SK-N-SH treated with all-trans-retinoic acid at 6 μM for 48 hours (cell line): ENCODE data around the gene RTL1.

Experiments used
- ATAC-seq: fragments of 200-7000 bp; cut with Tn5 transposase; 3 replicates; pipeline ENCODE4 v1.9.1; 2020; ENCODE audit warnings: mild to moderate bottlenecking, moderate library complexity
- ARNTL ChIP-seq: fragments of 450-650 bp; formaldehyde crosslinking; IDR thresholded peaks from 2 replicates; pipeline ENCODE4 v1.5.0; 2020; ENCODE audit warnings: low read depth, mild to moderate bottlenecking, moderate library complexity, borderline replicate concordance
- BACH2 ChIP-seq: fragments of 250-450 bp; sonication (Bioruptor Pico); IDR thresholded peaks from 2 replicates; pipeline ENCODE4 v1.9.0; 2021; ENCODE audit warnings: mild to moderate bottlenecking, borderline replicate concordance
- CSDC2 ChIP-seq: fragments of 250-450 bp; sonication (Bioruptor Pico); IDR thresholded peaks from 2 replicates; pipeline ENCODE4 v1.5.0; 2020; ENCODE audit warnings: mild to moderate bottlenecking, moderate library complexity
- ESRRG ChIP-seq: fragments of 250-450 bp; sonication (Bioruptor Pico); IDR thresholded peaks from 2 replicates; pipeline ENCODE4 v1.6.1; 2021; ENCODE audit warnings: mild to moderate bottlenecking
- GLIS3 ChIP-seq: fragments of 250-450 bp; sonication (Bioruptor Pico); IDR thresholded peaks from 2 replicates; pipeline ENCODE4 v1.5.0; 2020; ENCODE audit warnings: mild to moderate bottlenecking, moderate library complexity
- ISL1 ChIP-seq: fragments of 250-450 bp; sonication (Bioruptor Pico); IDR thresholded peaks from 2 replicates; pipeline ENCODE4 v2.1.2; 2022; ENCODE audit warnings: mild to moderate bottlenecking, moderate library complexity
- OSR1 ChIP-seq: fragments of 250-450 bp; sonication (Bioruptor Pico); IDR thresholded peaks from 2 replicates; pipeline ENCODE4 v1.8.0; 2022; ENCODE audit warnings: moderate library complexity, mild to moderate bottlenecking, inconsistent platforms
- RARB ChIP-seq: fragments of 250-450 bp; sonication (Bioruptor Pico); IDR thresholded peaks from 2 replicates; pipeline ENCODE4 v1.8.0; 2021; ENCODE audit warnings: mild to moderate bottlenecking, moderate library complexity
- SNAI2 ChIP-seq: fragments of 250-450 bp; sonication (Bioruptor Pico); IDR thresholded peaks from 2 replicates; pipeline ENCODE4 v1.5.0; 2020; ENCODE audit warnings: mild to moderate bottlenecking, moderate library complexity
- TCF4 ChIP-seq: fragments of 250-450 bp; sonication (Bioruptor Pico); IDR thresholded peaks from 2 replicates; pipeline ENCODE4 v1.8.0; 2021; ENCODE audit warnings: mild to moderate bottlenecking, moderate library complexity, borderline replicate concordance
- TOX ChIP-seq: fragments of 250-450 bp; sonication (Bioruptor Pico); IDR thresholded peaks from 2 replicates; pipeline ENCODE4 v1.8.0; 2021; ENCODE audit warnings: mild to moderate bottlenecking, moderate library complexity, borderline replicate concordance
- ZC3H10 ChIP-seq: fragments of 250-450 bp; sonication (Bioruptor Pico); IDR thresholded peaks from 2 replicates; pipeline ENCODE4 v1.5.1; 2021; ENCODE audit warnings: mild to moderate bottlenecking, moderate library complexity
- ZFP3 ChIP-seq: fragments of 250-450 bp; sonication (Bioruptor Pico); IDR thresholded peaks from 2 replicates; pipeline ENCODE4 v1.5.0; 2020; ENCODE audit warnings: mild to moderate bottlenecking, moderate library complexity
- ZFP30 ChIP-seq: fragments of 450-650 bp; formaldehyde crosslinking; IDR thresholded peaks from 2 replicates; pipeline ENCODE4 v1.5.0; 2022; ENCODE audit warnings: mild to moderate bottlenecking, moderate library complexity
- ZNF565 ChIP-seq: fragments of 450-650 bp; formaldehyde crosslinking; conservative IDR thresholded peaks from 2 replicates; pipeline ENCODE4 v1.5.0; 2020; ENCODE audit warnings: low read depth, mild to moderate bottlenecking, moderate library complexity
- ZNF8 ChIP-seq: fragments of 450-650 bp; formaldehyde crosslinking; IDR thresholded peaks from 2 replicates; pipeline ENCODE4 v1.5.0; 2020; ENCODE audit warnings: mild to moderate bottlenecking, moderate library complexity
- TF ChIP-seq, protein P1 (sequence below): fragments of 250-450 bp; sonication (Bioruptor Pico); IDR thresholded peaks from 2 replicates; pipeline ENCODE4 v1.8.0; 2021; ENCODE audit warnings: low read depth, mild to moderate bottlenecking, moderate library complexity, borderline replicate concordance
- TF ChIP-seq, protein P2 (sequence below): fragments of 250-450 bp; sonication (Bioruptor Pico); IDR thresholded peaks from 2 replicates; pipeline ENCODE4 v1.5.0; 2020; ENCODE audit warnings: mild to moderate bottlenecking, moderate library complexity
- TF ChIP-seq, protein P3 (sequence below): fragments of 250-450 bp; sonication (Bioruptor Pico); IDR thresholded peaks from 2 replicates; pipeline ENCODE4 v1.5.1; 2020; ENCODE audit warnings: low read depth, mild to moderate bottlenecking, moderate library complexity
- TF ChIP-seq, protein P4 (sequence below): fragments of 250-450 bp; sonication (Bioruptor Pico); IDR thresholded peaks from 2 replicates; pipeline ENCODE4 v1.5.1; 2021; ENCODE audit warnings: mild to moderate bottlenecking, moderate library complexity

RTL1 gene

DNA sequence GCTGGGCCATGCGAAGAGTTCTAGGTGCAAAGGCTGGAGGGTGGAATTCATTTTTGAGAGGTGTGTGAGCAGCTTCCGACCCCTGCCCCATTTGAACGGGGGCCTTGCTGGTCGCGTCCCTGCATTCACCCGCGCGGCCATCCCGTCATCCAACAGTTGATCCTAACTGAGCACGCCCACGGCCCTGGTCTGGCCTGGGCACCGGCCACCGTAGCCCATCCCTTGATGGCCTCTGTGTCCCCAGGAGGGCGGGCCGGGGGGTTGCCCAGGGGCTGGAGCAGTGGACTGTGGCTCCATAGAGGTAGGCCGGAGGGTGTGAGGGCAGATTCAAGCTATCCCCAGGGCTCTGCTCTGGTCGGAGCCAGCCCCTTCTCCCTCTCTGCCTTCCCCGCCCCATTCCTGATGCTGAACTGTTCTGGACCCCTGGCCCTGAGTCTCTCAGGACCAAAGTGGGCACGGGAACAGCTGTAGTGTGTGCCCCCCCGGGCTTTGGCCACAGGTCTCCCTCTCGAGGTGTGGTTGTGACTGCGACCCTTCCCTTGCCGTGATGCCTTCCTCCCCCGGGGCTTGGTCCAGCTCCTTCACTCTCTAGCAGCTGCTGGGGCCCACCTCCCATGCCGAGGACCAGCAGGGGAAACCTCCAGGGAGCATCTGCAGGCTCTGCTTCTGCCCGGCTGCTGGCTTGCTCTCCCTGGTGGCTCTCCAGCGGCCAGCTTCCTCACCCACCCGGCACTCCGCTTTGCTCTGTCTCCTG, 68.6 kb downstream of the RTL1 start:
- ATAC-seq: no peak

DNA sequence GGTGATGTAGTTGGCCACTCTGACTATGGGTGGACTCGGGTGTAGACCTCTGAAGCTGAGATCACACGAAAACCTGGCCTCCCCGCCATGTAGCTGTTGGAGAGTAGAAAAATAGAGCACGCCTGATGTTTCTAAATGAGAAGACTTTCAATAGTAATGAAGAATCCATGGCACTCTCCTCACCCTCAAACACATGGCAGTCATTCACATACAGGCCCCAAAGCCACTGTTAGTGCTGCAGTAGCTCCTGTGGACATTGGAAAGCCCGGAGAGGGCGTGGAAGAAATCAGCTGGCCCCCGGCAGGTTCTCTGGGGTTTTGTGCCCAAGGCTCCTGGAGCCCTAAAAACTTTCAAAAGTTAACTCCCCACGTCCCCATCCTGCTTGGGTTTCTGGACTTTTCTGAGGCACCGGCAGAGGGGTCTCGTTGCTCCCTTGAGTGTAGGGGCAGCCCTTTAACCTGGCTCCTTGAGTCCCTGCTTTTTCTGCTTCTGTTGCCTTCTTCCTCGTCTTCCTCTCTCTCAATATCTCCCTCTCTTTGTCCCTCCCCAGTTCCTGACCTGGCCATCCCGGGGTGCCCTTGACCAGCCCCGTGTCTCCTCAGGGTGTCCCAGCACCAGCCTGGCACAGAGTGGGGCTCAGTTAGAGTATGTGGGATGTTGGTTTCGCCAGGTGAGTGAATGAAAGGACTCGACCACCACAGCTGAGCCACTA, 69.3 kb downstream of the RTL1 start:
- TF ChIP-seq GLIS3 (no peak), ZFP30 (CRISPR knock-in tag) (no peak), TCF4 (CRISPR knock-in tag) (no peak)
- no peak for ATAC-seq

More for the DNA sequence above, 68.6 kb downstream of the RTL1 start:
- TF ChIP-seq ARNTL (CRISPR knock-in tag) (no peak), OSR1 (CRISPR knock-in tag) (no peak), ISL1 (CRISPR knock-in tag) (no peak), ZNF565 (CRISPR knock-in tag) (no peak), CSDC2 (no peak), BACH2 (no peak), ESRRG (CRISPR knock-in tag) (no peak), SNAI2 (CRISPR knock-in tag) (no peak), TOX (CRISPR knock-in tag) (no peak), ZFP3 (CRISPR knock-in tag) (no peak), ZC3H10 (CRISPR knock-in tag) (no peak)
- TF ChIP-seq, protein P1, sequence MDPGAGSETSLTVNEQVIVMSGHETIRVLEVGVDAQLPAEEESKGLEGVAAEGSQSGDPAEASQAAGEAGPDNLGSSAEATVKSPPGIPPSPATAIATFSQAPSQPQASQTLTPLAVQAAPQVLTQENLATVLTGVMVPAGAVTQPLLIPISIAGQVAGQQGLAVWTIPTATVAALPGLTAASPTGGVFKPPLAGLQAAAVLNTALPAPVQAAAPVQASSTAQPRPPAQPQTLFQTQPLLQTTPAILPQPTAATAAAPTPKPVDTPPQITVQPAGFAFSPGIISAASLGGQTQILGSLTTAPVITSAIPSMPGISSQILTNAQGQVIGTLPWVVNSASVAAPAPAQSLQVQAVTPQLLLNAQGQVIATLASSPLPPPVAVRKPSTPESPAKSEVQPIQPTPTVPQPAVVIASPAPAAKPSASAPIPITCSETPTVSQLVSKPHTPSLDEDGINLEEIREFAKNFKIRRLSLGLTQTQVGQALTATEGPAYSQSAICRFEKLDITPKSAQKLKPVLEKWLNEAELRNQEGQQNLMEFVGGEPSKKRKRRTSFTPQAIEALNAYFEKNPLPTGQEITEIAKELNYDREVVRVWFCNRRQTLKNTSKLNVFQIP (CRISPR knock-in tag): no peak
- TF ChIP-seq, protein P2, sequence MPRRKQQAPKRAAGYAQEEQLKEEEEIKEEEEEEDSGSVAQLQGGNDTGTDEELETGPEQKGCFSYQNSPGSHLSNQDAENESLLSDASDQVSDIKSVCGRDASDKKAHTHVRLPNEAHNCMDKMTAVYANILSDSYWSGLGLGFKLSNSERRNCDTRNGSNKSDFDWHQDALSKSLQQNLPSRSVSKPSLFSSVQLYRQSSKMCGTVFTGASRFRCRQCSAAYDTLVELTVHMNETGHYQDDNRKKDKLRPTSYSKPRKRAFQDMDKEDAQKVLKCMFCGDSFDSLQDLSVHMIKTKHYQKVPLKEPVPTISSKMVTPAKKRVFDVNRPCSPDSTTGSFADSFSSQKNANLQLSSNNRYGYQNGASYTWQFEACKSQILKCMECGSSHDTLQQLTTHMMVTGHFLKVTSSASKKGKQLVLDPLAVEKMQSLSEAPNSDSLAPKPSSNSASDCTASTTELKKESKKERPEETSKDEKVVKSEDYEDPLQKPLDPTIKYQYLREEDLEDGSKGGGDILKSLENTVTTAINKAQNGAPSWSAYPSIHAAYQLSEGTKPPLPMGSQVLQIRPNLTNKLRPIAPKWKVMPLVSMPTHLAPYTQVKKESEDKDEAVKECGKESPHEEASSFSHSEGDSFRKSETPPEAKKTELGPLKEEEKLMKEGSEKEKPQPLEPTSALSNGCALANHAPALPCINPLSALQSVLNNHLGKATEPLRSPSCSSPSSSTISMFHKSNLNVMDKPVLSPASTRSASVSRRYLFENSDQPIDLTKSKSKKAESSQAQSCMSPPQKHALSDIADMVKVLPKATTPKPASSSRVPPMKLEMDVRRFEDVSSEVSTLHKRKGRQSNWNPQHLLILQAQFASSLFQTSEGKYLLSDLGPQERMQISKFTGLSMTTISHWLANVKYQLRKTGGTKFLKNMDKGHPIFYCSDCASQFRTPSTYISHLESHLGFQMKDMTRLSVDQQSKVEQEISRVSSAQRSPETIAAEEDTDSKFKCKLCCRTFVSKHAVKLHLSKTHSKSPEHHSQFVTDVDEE: no peak
- TF ChIP-seq, protein P3, sequence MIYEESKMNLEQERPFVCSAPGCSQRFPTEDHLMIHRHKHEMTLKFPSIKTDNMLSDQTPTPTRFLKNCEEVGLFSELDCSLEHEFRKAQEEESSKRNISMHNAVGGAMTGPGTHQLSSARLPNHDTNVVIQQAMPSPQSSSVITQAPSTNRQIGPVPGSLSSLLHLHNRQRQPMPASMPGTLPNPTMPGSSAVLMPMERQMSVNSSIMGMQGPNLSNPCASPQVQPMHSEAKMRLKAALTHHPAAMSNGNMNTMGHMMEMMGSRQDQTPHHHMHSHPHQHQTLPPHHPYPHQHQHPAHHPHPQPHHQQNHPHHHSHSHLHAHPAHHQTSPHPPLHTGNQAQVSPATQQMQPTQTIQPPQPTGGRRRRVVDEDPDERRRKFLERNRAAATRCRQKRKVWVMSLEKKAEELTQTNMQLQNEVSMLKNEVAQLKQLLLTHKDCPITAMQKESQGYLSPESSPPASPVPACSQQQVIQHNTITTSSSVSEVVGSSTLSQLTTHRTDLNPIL (CRISPR knock-in tag): no peak

DNA sequence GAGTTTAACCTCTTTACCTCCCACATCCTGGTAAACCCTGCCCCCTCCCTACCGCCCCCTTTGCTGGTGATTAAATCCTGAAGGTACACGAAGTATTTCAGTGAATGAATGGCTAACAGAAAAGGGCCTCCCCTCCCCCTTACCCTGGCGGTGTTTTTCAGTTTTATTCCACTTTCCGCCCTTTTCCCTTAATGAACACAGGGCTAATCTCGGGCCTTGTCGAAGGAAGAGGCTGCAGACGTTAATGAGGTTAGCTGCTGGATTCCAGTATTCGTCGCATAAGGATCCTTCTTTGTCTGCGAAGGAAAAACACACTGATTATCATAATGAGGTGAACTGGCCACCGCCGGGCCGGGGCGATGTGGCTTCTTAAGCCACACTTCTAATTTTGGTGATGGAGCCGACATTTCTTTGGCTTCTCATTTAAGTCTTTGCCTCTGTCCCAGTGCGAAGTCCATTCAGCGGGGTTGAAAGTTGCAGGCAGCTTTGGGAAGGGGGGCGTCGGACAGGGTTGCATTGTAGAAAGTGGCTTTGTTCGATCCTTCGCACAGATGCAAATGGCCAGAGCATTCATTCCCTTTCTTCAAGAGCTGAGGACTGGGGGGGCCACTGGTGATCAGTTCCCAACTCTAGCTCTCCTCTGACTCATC, 71.1 kb downstream of the RTL1 start:
- no peak for ATAC-seq
- TF ChIP-seq ZNF8 (no peak), ZC3H10 (CRISPR knock-in tag) (no peak), BACH2 (no peak), ESRRG (CRISPR knock-in tag) (no peak), ZNF565 (CRISPR knock-in tag) (no peak), ZFP30 (CRISPR knock-in tag) (no peak), ZFP3 (CRISPR knock-in tag) (no peak), OSR1 (CRISPR knock-in tag) (no peak), SNAI2 (CRISPR knock-in tag) (no peak), TOX (CRISPR knock-in tag) (no peak), RARB (no peak), ARNTL (CRISPR knock-in tag) (no peak), TCF4 (CRISPR knock-in tag) (no peak)
- TF ChIP-seq, protein P4, sequence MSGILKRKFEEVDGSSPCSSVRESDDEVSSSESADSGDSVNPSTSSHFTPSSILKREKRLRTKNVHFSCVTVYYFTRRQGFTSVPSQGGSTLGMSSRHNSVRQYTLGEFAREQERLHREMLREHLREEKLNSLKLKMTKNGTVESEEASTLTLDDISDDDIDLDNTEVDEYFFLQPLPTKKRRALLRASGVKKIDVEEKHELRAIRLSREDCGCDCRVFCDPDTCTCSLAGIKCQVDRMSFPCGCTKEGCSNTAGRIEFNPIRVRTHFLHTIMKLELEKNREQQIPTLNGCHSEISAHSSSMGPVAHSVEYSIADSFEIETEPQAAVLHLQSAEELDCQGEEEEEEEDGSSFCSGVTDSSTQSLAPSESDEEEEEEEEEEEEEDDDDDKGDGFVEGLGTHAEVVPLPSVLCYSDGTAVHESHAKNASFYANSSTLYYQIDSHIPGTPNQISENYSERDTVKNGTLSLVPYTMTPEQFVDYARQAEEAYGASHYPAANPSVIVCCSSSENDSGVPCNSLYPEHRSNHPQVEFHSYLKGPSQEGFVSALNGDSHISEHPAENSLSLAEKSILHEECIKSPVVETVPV (CRISPR knock-in tag): no peak
- TF ChIP-seq, protein P1 (CRISPR knock-in tag): no peak
- TF ChIP-seq, all 23 proteins: peak for 0
